KOPT-K1 (cell line): Measurements from ENCODE around the gene MBD2.

ENCODE experiments used
- H3K27ac ChIP-seq: fragments of 200-600 bp; sonication (generic); 2 replicates; pipeline ENCODE4 v1.5.1; 2016; ENCODE audit warnings: antibody characterized with exemption, mild to moderate bottlenecking, low read depth, low read length; ENCODE audit not compliant: poor library complexity, severe bottlenecking
- H3K36me3 ChIP-seq: fragments of 200-600 bp; sonication (generic); 2 replicates; pipeline ENCODE4 v1.5.1; 2017; ENCODE audit warnings: antibody characterized with exemption, mild to moderate bottlenecking, low read length, moderate library complexity; ENCODE audit not compliant: insufficient read depth
- H3K9me3 ChIP-seq: fragments of 200-600 bp; sonication (generic); 2 replicates; pipeline ENCODE4 v1.5.1; 2017; ENCODE audit warnings: antibody characterized with exemption, low read length, mild to moderate bottlenecking; ENCODE audit not compliant: insufficient read depth, poor library complexity, severe bottlenecking

Gene MBD2

DNA sequence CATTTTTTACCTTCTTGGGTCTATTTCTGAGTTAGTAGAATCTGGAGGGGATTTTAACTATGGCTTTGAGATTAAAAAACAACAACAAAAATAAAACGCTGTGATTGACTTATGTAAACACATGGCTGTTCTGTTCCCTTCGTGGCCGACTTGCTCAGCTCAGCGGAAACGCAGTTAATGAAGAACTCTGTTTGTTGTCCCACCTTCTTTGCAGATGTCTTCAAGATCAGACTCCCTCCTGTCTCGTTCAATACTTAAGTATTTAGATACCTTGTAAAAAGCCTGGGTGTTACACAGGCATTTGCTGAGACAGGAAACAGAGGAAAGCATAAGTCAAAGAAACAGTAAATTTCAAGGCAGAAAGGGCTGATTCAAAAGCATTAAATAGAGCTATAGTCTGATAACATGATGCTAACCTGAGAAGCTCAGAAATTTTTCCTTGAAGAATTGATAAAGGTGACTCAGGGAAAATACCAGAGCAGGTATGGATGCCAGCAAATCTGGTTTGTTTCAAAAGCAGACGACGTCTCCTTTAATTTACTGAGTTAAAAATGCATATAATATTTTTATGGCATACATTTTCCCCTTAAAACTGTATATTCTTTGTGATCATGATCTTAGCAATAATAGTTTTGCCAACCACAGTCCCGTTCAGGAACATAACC is 23.2 kb upstream of the MBD2 start:
- Histone ChIP-seq H3K9me3 (no peaks in the 10 kb centered on the region), H3K27ac (peak overlapping the region; percentile 49), H3K36me3 (no peaks in the 10 kb centered on the region)

DNA sequence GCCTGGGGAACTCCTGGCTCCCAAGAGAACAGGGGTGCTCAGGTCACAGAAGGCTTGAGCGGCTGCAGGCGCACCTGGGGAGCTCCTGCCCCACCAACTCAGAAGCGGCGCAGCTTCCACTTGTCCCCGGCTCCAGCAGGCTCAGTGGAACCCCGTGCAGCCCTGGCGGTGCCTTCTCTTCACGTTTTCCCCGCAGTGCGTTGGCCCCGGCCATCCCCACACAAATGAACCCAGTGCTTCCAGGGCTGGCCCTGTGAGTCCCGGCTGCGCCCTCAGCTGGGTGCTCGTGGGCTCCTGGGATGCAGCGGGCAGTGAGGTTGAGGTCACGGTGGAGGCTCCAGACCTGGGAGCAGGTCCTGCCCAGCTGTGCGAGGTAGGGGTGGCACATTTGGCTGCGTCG is 17.9 kb upstream of the MBD2 start:
- Histone ChIP-seq H3K27ac (no peak overlapping the region), H3K36me3 (no peaks in the 10 kb centered on the region), H3K9me3 (no peaks in the 10 kb centered on the region)

DNA sequence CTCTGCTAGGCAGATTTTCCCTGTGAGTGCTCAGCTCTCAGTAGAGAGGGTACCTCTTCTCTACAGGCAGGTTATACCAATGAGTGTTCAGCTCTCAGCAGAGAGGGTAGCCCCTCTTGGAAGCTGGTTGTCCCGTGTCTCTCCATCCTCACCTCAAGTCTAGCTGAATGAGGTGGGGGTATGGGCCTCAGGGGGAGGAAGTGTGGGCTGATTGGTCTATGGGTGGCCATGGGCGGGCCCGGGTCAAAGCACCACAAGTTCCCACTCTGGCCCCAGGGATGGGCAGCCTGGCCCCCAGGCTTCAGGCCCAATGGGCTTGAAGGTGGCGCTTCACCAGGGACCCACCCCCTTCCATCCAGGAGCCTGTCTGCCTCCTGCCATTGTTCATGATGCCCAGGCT is 17.0 kb upstream of the MBD2 start:
- no peaks in the 10 kb centered on the region for H3K9me3 ChIP-seq
- no peaks in the 10 kb centered on the region for H3K36me3 ChIP-seq
- no peak overlapping the region for H3K27ac ChIP-seq

DNA sequence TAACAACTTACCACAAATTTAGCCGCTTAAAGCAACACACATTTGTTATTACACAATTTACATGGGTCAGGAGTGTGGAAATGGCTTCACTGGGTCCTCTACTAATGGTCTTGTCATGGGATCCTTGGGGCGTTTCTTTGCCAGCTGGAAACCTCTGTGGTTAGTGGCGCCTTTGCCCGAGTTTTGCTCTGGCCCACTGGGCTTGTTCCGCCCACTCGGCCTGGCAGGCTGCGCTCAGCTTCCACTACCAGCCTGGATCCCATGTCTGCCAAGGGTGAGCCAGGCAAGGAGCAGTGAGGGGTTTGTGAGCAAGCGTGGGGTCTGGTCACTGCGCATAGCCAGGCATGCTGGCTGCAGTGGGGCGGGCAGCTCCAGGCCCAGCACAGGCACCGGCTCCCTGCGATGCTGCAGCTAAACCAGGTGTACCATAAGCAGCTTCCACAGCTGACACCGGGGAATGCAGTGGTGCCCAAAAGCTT is 16.2 kb upstream of the MBD2 start:
- Histone ChIP-seq H3K9me3 (no peaks in the 10 kb centered on the region), H3K36me3 (no peaks in the 10 kb centered on the region), H3K27ac (no peak overlapping the region)

DNA sequence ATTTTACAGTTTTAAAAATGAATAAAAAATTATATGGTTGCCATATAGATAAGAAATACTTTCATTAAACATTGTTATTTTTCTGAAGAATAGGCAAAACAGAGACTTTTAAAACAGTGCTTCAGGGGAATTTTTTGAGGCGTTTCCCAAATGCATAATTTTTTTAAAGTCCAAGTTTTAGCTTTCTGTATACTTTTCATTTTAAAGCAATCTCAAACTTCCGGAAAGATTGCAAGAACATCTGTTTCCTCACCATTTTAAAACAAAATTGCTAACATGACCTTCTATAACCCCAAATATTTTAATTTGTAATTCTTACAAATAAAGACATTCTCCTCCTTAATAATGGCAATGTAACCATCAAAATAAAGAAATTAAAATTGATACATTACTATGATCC is 15.1 kb upstream of the MBD2 start:
- no peaks in the 10 kb centered on the region for H3K9me3 ChIP-seq
- no peak overlapping the region for H3K27ac ChIP-seq
- H3K36me3 ChIP-seq = no peaks in the 10 kb centered on the region

DNA sequence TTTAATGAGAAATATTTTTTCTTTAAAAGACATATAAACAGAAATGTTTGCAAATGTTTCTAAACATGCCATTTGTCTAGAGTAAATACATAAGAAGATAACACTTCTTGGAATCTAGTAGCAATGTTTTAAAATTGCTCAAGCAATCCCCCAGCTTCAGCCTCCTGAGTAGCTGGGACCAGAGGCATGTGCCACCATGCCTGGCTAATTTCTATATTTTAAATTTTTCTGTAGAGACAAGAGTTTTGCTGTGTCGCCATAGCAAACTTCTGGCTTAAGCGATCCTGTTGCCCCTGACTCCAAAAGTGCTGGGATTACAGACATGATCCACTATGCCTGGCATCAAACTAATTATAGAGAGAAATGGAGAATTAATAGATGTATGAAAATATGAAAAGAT is 14.6 kb upstream of the MBD2 start:
- Histone ChIP-seq H3K9me3 (no peaks in the 10 kb centered on the region), H3K27ac (no peak overlapping the region), H3K36me3 (no peaks in the 10 kb centered on the region)

DNA sequence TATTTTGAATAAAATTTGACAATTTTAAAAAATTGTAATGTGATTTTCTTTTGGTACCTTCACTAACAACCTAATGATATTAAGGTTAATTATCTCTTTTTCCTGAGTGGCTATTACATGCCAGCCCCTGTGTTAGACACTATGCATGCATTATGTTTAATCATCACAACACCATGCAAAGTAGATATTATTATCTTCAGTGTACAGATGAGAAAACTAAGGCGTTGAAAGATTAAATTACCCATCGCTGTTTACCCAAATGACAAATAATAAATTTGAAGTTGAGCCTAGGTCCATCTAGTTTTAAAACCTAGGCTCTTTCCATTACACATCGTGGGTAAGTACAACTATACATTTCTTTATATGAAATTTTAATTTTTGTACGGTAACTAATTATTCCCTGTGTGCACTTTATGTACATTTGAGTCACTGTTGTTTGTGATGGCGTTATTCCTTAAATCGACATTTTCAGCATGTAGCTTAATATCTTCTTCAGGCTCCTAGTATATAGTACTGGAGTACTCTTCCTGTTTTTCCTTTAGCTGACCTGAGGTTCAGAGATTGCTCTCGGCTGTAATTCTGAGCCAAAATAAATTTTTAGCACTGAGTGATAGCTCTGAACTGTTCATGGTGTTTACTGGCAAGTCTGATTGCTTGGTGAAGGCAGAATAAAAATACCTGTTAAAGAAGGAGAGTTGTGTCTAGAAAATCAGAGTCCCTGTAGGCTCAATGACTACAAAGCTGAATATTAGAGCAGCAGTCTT is 13.9 kb upstream of the MBD2 start:
- Histone ChIP-seq H3K36me3 (no peaks in the 10 kb centered on the region), H3K9me3 (no peaks in the 10 kb centered on the region), H3K27ac (no peak overlapping the region)

DNA sequence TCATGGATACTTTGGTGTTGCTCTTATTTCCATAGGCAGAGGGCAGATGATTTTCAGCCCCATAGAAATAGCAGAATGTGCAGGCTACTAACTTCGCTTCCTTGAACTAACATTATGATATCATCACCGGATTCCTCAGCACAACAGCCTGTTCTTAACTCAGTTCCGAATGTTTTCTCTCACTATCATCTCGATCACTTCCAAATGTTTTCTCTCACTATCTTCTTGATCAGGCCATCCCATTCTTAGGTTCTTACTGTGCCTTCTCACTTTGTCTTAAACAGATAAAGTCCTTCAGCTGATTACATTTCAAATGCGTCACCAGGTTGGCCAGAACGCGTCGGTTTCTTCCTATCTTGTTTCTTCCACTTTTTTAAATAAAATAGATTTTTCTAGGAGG is 11.4 kb upstream of the MBD2 start:
- H3K36me3 ChIP-seq = no peaks in the 10 kb centered on the region
- H3K27ac ChIP-seq = no peak overlapping the region
- no peaks in the 10 kb centered on the region for H3K9me3 ChIP-seq

DNA sequence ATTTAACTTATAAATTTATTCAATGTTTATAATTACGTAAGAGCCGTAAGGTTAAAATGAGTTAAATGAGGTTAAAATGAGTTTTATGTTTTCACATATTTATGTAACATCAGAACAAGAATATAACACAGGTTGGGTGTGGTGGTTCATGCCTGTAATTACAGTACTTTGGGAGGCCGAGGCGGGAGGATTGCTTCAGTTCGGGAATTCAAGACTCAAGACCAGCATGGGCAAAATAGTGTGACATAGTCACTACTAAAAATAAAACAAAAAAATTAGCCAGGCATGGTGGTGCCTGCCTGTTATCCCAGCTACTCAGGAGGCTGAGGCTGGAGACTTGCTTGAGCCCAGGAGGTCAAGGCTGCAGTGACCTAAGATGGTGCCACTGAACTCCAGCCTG is 9.3 kb upstream of the MBD2 start:
- H3K27ac ChIP-seq = no peak overlapping the region
- H3K36me3 ChIP-seq = no peaks in the 10 kb centered on the region
- H3K9me3 ChIP-seq = no peaks in the 10 kb centered on the region

DNA sequence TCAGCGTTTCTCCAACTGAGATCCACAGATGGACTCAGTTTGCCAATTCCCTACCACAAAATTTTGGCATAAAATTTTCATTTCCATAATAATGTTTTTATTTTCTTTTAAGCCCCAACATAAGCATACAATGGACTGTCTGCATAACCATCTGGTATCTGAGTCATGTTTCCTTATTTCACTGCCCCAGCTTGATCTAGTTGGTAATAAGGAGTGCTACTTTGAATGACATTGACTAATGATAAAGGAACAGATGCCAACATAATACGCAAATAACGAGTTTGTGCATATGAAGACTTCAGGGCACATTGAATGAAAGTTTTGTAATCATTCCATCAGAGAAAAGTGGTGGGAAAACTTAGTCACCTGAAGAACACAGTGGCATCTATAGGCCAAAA is 8.8 kb upstream of the MBD2 start:
- H3K27ac ChIP-seq = no peak overlapping the region
- no peaks in the 10 kb centered on the region for H3K36me3 ChIP-seq
- no peaks in the 10 kb centered on the region for H3K9me3 ChIP-seq

DNA sequence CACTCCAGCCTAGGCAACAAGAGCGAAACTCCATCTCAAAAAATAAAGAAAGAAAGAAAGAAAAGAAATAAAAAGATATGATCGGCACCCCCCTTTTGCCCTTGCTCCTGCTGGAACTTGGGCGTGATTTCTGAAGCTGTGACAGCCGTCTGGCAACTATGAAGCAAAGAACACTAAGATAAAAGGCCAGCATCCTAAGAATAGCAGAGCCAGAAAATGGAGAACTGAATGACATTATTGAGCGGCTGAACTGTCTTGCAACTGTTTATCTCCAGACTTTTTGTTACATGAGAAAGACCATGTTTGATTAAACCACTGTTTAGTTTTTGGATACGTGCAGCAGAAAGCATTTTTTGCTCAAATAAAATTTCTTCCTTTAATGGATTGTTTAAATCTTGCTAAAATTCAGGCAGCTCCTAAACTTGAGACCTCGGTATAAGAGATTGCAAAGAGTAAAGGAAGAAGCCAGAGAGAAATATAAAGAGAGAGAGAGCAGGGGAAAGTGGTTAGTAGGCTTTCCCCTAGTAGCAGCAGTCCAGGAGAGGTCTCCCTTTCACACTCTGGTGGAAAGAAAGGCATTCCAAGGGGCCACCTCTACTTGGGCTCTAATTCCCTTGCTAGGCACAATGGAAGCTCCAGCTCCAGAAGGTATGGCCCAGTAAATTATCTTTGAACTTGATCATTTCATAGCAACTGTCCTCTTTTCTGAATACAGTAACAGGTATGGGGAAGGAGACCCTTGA is 8.2 kb upstream of the MBD2 start:
- Histone ChIP-seq H3K27ac (no peak overlapping the region), H3K9me3 (no peaks in the 10 kb centered on the region), H3K36me3 (no peaks in the 10 kb centered on the region)

DNA sequence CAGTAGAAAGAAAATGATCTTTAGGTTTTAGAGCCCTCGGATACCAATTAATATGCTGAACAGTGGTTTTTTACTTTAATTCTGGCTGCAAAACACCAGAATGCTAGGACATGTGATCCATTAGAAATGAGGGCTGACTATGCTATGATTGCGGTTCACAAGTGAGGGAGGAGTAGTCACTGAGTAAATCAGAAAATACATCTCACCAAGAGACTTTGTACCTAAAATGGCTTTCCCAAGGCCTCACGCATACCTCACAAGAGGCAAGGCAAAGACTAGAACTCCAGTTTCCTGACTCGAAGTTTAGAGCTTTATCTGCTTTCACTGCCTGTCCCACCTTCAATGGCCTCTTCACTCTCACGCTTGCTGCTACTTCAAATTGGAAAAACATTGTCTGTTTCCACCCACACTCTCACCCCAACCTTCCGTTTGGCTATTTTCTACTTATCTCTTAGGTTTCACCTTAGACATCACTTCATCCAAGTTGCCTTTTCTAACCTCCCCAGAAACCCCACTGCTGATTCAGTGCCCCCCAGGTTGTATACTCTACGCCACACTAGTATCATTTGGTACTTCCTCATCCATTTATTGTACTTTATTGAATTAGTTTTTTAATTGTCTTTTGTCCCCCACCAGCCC is 5.1 kb upstream of the MBD2 start:
- Histone ChIP-seq H3K36me3 (no peaks in the 10 kb centered on the region), H3K27ac (no peak overlapping the region), H3K9me3 (no peaks in the 10 kb centered on the region)

DNA sequence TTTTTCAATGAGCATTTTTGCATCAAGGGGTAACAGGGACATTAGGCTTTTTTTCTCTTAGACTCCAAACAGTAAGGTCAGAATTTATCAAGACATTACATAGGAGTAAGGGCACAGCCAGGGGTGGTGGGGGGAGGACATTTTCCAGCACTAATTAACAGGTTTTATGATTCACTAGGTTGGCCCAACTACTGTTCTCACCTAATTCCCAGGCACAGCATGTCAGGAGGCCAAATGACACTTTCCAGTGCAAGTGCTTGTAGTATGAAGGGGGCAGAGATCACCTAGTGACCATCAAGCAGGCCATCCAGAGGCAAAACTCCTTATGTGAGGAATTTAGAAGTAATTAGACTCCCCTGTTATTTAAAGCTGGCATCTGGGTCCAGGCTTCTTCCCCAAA is 3.9 kb upstream of the MBD2 start:
- Histone ChIP-seq H3K36me3 (no peaks in the 10 kb centered on the region), H3K27ac (no peak overlapping the region), H3K9me3 (no peaks in the 10 kb centered on the region)

DNA sequence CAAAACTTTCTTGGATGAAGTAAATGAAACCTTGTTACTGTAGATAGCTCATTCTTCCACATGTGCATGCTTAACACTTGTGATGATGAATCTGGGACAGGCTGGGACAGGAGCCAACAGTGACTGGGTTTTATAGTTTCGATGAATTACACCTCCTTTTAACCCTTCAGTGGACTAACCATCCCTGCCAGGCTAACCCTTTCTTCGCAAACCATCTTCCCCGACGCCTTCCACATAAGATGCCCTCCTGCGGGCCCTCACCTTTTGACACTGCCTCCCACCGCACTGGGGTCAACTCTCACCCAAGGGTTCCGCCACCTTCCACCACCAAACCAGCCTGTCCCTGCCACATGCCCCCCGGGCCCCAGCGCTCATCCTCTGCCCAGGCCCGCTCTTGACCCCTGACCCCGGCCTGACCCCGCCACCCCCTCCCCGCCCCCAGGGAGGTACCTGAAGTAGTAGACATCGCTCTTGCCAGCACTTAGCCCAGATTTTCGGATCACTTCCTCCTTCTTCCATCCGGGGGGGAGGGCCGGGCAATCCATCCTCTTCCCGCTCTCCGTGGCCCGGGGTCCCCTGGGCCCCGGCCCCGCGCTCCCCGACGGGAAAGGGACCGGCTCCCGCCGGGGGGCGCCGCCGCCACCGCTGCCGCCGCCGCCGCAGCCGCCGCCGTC is 764 bp downstream of the MBD2 start:
- peaks cover 9% of the 10 kb centered on the region for H3K36me3 ChIP-seq
- H3K27ac ChIP-seq = peak overlapping the region; percentile 60
- no peaks in the 10 kb centered on the region for H3K9me3 ChIP-seq
